Osteocyte (in vitro differentiated cells): ENCODE results near the gene EFNA3. TPM values are rescaled to one million over a fixed set of nuclear protein-coding genes. Genes with fewer than 3 reads are reported as not detected.

Experiments used
- DNase-seq: peaks from one replicate; pipeline ENCODE4 v3.0.0; 2021; ENCODE audit warnings: mixed read lengths; ENCODE audit not compliant: unreplicated experiment; ENCODE audit errors: extremely low spot score
- H3K27ac Mint-ChIP-seq: one replicate; pipeline ENCODE4 v1.8.0; 2021; ENCODE audit warnings: mild to moderate bottlenecking, mixed read lengths; ENCODE audit not compliant: unreplicated experiment
- H3K27me3 Mint-ChIP-seq: one replicate; pipeline ENCODE4 v1.8.0; 2021; ENCODE audit warnings: mixed read lengths; ENCODE audit not compliant: unreplicated experiment
- H3K36me3 Mint-ChIP-seq: one replicate; pipeline ENCODE4 v1.8.0; 2021; ENCODE audit warnings: mixed read lengths; ENCODE audit not compliant: unreplicated experiment
- H3K4me1 Mint-ChIP-seq: one replicate; pipeline ENCODE4 v1.8.0; 2021; ENCODE audit warnings: mixed read lengths; ENCODE audit not compliant: unreplicated experiment
- H3K4me3 Mint-ChIP-seq: one replicate; pipeline ENCODE4 v1.8.0; 2021; ENCODE audit warnings: mild to moderate bottlenecking, moderate library complexity, mixed read lengths; ENCODE audit not compliant: unreplicated experiment
- H3K9me3 Mint-ChIP-seq: one replicate; pipeline ENCODE4 v1.8.0; 2021; ENCODE audit warnings: mixed read lengths; ENCODE audit not compliant: unreplicated experiment
- total RNA-seq: library from RNA; stranded (reverse); gene quantifications from 2 replicates; pipeline ENCODE4 v1.2.1, GENCODE V29; 2021
- TF ChIP-seq, protein P1 (sequence below): fragments of 200-600 bp; sonication (generic); IDR thresholded peaks from 2 replicates; pipeline ENCODE4 v1.5.0; 2021; ENCODE audit warnings: antibody characterized with exemption, mild to moderate bottlenecking, moderate library complexity

The EFNA3 gene
- total RNA-seq, 1 donor from 2014 or later, result 2.9 TPM

DNA sequence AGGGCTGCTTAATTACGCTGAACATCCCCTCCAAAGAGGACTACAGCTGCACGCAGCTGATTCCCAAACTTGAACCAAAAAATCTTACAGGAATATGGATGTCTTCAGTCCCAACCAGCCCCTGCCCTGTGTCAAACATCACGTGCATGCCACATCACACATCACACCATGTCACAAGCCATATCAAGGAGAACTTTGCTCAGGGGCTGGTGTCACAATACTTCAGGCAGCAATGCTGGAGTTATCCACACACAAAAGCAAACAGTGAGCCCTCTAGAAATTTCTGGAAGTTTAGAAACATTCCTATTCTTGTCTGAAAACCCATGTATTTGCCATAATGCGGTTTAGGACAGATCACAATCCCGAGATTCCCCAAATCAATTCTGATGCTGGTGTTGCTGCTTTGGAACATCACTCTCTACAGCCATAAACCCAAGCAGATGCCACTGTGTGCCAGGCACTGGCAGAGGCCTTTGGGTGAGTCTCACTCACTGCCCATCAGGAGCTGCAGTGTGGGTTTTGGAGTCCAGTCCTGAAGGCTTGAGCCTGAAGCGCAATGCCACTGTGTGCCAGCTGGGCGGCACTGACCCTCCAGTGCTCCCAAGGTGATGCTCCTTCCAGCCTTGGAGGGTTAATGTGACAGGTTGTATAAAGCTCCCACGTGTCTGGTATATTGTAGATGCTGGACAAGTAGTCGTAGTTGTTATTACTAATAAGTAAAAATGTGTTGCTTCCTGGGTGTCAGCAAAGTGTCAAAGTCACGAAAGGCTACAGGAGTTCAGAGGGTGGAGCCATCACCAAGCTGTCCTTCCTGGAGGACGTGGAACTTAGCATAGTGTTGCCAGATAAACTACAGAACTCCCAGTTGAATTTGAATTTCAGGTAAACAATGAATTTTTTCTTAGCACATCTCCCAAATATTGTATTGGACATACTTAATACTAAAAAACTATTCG lies 28.9 kb downstream of the EFNA3 start:
- Mint-ChIP-seq H3K4me1 (no peaks in the 10 kb centered on the region), H3K27ac (no peak overlapping the region), H3K27me3 (peaks cover 20% of the 10 kb centered on the region), H3K9me3 (no peaks in the 10 kb centered on the region), H3K36me3 (no peaks in the 10 kb centered on the region), H3K4me3 (no peak overlapping the region)
- no peak for DNase-seq
- TF ChIP-seq, protein P1, sequence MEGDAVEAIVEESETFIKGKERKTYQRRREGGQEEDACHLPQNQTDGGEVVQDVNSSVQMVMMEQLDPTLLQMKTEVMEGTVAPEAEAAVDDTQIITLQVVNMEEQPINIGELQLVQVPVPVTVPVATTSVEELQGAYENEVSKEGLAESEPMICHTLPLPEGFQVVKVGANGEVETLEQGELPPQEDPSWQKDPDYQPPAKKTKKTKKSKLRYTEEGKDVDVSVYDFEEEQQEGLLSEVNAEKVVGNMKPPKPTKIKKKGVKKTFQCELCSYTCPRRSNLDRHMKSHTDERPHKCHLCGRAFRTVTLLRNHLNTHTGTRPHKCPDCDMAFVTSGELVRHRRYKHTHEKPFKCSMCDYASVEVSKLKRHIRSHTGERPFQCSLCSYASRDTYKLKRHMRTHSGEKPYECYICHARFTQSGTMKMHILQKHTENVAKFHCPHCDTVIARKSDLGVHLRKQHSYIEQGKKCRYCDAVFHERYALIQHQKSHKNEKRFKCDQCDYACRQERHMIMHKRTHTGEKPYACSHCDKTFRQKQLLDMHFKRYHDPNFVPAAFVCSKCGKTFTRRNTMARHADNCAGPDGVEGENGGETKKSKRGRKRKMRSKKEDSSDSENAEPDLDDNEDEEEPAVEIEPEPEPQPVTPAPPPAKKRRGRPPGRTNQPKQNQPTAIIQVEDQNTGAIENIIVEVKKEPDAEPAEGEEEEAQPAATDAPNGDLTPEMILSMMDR, result no peak

DNA sequence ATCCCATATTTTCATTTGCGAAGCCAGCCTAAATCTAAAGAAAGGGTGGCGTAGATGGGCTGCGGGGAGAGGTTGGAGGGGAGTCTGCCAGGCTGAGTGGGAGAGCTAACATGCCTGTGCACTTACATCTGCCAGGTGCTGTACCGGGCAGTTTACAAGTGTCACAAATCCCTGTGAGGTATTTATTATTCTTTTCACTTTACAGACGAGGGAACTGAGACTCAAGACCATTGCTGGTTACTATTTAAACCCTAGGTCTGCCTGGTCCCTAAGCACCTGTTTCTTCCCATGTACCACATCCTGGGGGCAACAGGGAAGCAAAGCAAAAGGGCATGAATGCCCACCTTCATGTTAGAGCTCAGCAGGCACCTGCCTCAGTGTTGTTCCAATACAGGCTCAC lies 29.7 kb downstream of the EFNA3 start:
- no peak for DNase-seq
- peaks cover 20% of the 10 kb centered on the region for H3K27me3 Mint-ChIP-seq
- H3K4me3 Mint-ChIP-seq, result no peak overlapping the region
- TF ChIP-seq, protein P1, result no peak
- no peaks in the 10 kb centered on the region for H3K4me1 Mint-ChIP-seq
- no peak overlapping the region for H3K27ac Mint-ChIP-seq
- no peaks in the 10 kb centered on the region for H3K36me3 Mint-ChIP-seq
- no peaks in the 10 kb centered on the region for H3K9me3 Mint-ChIP-seq

DNA sequence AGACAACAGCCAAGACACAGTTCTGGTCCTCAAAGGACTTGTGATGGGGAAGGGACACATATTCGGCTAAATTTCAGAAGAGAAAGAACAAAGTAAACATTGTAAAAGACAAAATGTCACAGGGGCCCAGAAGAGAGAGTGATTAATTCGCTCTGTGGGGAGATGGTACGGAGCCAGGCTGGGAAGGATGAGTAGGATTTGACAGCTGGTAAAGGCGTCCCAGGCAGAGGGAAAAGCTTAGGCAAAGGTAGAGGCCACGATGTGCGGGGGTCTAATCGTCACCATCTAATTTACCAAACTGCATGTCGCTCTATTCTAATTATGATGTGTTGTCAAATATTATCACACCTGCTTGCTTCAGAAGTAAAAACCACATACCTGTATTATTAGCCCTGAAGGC lies 31.7 kb downstream of the EFNA3 start:
- TF ChIP-seq, protein P1, result no peak
- Mint-ChIP-seq H3K4me1 (peaks cover 2% of the 10 kb centered on the region), H3K4me3 (no peak overlapping the region), H3K9me3 (no peaks in the 10 kb centered on the region), H3K27me3 (peaks cover 16% of the 10 kb centered on the region), H3K36me3 (no peaks in the 10 kb centered on the region), H3K27ac (no peak overlapping the region)
- no peak for DNase-seq

DNA sequence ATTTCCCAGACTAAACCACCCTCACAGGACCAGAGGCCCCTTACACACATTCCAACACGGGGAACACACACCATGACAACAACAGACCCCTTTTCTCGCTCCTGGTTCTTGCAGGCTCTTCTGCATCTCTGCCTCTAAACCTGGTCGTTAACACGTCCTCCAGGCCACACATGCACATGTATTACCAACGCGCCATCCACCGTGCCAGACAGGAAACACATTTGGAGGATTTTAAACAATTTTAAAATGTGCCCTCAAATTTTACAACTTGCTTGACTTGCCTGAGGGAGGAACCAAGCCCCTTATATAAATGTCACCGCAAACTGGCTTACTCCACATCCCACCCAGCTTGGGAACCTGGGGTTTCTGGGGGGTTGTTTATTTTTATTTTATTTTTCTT lies 32.2 kb downstream of the EFNA3 start:
- no peaks in the 10 kb centered on the region for H3K9me3 Mint-ChIP-seq

DNA sequence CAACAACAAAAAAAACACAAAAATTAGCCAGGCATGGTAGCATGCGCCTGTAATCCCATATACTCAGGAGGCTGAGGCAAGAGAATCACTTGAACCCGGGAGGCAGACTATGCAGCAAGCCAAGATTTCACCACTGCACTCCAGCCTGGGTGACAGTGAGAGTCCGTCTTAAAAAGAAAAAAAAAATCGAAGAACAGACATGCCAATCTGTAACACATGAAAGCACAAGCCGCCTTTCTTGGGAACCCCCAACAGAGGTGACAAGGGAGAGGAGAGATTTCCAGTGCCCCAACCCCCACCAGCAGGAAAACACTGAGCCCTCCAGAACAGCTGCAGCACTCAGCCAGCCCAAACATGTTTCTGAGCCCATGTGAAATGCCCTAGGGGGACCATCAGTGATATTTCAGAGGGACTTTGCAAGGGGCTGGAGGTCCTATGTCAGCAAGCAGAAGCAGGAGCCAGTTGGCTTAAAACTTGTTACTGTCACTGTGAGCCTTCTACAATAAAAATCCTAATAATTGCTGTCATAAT lies 34.9 kb downstream of the EFNA3 start:
- Mint-ChIP-seq H3K4me3 (no peak overlapping the region), H3K27ac (no peak overlapping the region), H3K9me3 (no peaks in the 10 kb centered on the region), H3K36me3 (no peaks in the 10 kb centered on the region), H3K27me3 (peaks cover 11% of the 10 kb centered on the region), H3K4me1 (peaks cover 2% of the 10 kb centered on the region)
- TF ChIP-seq, protein P1, result no peak
- DNase-seq, result no peak

More for the DNA sequence above, 32.2 kb downstream of the EFNA3 start:
- TF ChIP-seq, protein P1, result no peak
- Mint-ChIP-seq H3K4me1 (peaks cover 2% of the 10 kb centered on the region), H3K27ac (no peak overlapping the region), H3K4me3 (no peak overlapping the region), H3K36me3 (no peaks in the 10 kb centered on the region), H3K27me3 (peaks cover 12% of the 10 kb centered on the region)
- DNase-seq, result no peak
